GM18867 (cell line): ENCODE results near the gene SLC1A4.
"Not testable (repeated sequence)": the region's sequence is repeated elsewhere in the genome, so short reads cannot be mapped to it uniquely, and the experiment has no call there.

Experiments
- ATAC-seq: cut with Tn5 transposase; IDR thresholded peaks from one replicate; pipeline ENCODE4 v1.9.1; 2021; ENCODE audit warnings: mild to moderate bottlenecking, moderate library complexity; ENCODE audit not compliant: unreplicated experiment

The SLC1A4 gene

GRCh38 chr2:65025453-65026123, 36.4 kb downstream of the SLC1A4 start:
- ATAC-seq, result no peak

GRCh38 chr2:65026154-65026553, 37.0 kb downstream of the SLC1A4 start:
- ATAC-seq, result no peak

DNA sequence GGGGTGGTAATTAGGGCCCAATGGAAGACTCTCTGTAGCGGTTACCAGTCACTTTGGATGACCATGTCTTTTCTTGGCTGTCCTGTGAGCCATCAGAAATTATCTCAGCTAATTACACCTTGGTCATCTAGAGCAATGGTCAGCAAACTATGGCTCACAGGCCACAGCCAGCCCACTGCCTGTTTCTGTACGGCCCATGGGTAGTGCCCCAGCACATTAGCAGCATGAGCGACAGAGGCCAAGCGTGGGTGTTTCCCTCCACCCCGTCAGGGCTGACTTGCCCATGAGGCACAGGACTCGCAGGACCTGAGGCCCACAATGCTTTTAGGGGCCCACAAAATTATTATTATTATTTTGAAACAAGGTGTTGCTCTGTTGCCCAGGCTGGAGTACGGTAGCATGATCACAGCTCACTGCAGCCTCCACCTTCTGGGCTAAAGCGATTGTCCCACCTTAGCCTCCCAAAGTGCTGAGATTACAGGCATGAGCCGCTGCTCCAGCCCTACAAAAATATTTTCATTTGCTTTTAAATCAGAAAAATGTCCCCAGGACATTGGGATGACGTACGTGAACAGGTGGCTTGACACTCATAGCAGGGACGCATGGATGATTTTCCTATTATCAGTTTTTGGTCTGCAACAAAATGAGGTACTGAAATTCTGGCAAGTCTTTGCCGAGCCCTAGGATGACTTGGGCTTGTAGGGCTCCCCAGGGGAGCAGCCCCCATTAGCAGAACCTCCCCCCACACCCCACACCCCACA, 37.7 kb downstream of the SLC1A4 start:
- ATAC-seq, result no peak

DNA sequence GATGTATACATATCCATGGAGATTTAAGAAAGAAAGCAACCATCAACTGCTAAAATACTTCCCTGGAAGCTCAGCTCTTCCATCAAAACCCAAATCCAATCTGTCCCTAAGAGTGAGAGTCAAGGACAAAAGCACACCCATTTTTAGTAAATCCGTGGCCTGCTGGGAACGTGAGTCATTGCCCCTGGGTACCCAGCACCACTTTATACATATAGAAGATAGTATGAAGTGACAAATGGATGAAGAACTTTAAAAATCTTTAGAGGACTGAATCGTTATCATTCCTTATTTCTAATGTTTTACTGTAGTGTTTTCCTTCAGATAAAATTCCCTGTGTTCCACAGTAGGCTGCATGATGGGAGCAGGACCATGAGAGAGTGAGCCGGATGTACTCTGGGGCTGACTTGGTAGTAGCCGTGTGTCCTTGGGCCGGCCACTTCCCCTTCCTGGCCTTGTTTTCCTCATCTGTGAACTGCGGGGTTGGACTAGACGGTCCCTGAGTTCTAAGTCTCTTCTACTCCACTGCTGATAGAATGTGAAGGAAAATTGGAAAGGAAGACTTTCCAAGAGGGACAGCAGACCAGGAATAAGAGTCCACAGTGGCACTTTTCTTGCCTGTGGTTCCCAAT, 38.5 kb downstream of the SLC1A4 start:
- no peak for ATAC-seq

GRCh38 chr2:65030476-65031332, 41.5 kb downstream of the SLC1A4 start:
- ATAC-seq, result no peak

- peak; percentile 50 for ATAC-seq
These were observed 42.3 kb downstream of the SLC1A4 start for GRCh38 chr2:65031341-65032018.

DNA sequence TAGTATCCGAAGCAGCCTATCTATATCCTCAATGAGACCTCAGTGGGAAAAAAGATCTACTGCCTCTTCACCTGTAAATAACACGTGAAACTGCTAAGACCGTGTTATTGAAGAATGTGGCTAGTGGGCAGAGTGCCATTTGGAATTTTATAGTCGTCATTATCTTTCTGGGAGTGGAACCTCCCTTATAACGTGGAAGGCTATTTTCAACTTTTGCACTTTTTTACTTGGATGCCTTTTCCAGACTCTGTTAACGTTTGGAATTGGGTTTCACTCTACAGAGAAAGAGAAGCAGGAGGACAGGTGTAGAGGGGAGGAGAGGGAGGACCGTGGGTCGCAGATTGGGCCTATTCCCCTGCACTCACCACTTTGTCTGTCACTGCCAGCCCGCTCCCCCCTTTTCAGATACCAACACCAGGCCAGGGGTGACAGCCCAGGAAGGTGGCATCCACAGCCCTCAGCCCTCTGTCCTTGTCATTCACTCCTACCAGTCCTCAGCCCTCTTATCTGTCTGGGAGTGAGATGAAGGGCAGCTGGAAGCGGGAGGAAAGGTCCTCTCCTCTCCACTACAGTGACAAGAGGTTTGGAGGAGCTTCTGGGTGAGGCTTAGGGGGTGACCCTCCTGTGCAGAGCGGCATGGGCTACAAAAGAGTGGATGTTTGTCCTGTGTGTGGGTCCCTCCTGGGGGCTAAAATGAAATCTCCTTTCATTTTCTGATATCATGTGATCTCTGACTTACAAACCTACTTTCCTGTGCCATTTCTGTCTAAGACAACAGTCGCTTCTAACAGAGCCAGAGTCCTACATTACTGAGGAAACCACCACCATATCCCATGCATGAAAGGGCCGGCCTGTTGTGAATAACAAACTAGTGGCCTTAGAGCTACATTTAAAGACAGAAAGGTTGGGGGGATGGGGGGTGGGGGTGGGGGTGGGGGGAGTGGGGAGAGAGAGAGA, 43.1 kb downstream of the SLC1A4 start:
- ATAC-seq, result no peak

- no peak for ATAC-seq
These were observed 44.0 kb downstream of the SLC1A4 start for GRCh38 chr2:65033178-65033577.

- not testable (repeated sequence) for ATAC-seq
These were observed 44.5 kb downstream of the SLC1A4 start for GRCh38 chr2:65033667-65034066.

DNA sequence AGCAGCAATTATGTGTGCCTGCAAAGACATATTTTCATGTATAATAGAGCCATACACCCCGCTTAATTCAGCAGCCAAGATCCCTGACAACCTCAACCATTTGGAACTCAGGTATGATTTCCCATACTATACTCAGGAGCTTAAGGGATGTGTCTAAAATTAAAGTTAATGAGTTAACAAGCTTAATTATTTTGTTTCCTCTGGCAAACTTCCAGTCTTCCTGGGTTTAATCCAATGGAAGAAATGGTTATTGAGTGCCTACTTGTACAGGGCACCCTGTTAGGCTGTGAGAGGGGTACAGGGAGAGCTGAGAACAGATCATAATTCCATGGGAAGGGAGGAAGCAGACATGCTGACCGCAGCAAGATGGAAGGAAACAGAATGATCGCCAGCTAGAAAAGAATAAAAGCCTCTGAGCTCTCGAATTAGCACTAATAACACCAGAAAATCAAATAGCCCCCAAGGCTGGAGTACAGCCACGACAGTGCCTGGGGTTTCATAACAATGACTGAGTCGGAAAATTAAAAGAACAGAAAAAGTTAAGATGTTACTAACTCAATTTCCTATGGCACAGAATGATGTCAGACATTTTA, 46.2 kb downstream of the SLC1A4 start:
- ATAC-seq, result no peak

DNA sequence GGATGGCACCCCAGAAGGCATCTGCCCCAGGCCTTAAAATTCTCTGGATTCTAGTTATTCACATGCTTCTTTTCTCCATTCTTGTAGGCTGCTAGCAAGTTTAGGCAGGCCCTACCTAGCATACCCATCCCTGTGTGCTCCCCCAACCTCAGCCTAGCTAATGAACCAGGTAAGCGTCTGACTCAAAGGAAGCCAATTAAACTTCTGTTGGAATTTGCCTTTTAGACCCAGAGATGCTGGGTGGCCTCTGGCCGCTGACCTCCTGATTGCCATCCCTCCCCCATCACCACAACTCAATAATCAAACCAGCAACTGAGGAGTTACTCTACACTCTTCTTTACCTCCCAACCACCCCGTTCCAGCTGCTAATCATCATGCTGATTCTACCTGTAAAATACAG, 48.0 kb downstream of the SLC1A4 start:
- ATAC-seq, result no peak

DNA sequence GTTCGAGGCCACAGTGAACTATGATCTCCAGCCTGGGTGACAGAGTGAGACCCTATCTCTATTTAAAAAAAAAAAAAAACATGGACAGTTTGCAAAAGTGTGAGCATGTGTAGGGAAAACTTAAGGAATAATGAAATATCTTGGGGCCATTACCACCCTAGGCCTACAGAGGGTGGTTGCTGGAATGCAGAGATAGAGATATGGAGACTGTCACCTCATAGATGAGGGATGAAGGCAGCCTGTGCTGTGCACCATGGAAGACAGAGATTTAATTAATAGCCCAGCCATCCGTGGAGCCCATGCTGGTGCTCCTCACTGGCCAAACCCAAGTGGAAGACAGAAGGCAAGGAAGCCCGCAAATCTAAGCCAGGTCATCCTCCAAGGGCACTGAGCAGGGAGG, 50.4 kb downstream of the SLC1A4 start:
- no peak for ATAC-seq

DNA sequence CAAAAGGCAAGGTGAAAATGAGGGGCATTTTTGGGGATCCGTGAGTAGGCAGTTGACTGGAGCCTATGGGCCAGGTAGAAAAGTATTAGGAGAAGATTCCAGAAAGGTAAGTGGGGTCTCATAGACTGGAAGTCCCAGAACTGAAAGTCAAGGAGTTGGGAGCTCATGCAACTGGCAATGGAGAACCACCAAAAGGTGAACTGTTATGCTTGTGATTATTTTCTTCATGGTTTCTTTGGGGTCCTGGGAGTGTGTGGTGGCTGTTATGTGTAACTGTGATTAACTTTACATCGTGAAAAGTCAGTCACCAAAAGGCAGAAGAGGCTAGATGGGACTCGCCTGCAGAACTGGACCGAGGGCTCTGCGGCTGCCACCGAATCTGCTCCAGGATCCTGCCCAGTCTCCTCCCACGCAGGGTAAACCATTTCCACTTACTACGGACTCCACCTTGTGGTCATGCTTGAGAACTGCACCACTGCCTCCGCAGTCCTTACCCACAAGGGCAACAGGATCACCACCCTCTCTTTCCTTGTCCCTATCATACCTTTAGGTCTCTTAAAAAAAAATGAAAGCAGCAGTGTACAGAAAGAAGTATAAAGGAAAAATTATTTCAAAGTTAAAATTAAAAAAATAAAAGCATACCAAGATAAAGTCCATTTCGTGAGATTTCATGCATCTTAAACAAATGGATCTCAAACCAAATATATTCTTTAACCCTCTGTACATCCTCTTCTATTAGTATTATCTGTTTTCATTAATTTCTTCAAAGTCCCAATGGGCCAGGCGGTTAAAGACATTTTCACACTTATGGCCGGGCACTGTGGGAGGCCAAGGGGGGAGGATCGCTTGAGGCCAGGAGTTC, 51.4 kb downstream of the SLC1A4 start:
- ATAC-seq, result peak; percentile 89

DNA sequence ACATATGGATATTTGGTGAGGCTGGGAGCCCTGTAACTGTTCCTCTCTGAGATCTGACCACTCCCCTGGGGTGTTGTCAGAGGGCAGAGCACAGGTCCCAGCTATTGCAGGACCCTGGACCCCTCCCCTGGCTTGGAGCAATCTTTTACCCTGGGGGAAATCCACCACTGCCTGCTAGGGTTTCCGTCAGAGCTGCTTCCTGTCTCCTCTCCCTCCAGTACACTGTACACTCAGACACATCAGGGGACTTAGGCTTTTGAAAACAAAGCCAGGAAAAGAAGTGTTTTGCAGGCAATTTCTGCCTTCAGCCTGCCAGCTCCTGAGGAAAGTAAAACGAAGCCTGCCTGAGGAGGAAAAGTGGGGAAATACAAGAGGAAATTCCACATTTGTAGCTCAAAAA, 53.8 kb downstream of the SLC1A4 start:
- ATAC-seq, result no peak

GRCh38 chr2:65044097-65044735, 55.0 kb downstream of the SLC1A4 start:
- ATAC-seq, result no peak

GRCh38 chr2:65045651-65046050, 56.5 kb downstream of the SLC1A4 start:
- ATAC-seq, result no peak

GRCh38 chr2:65046633-65047407, 57.6 kb downstream of the SLC1A4 start:
- no peak for ATAC-seq
